ENCODE measurements around the gene TSEN15. TPM values are rescaled to one million over a fixed set of nuclear protein-coding genes. Genes with fewer than 3 reads are reported as not detected.
A peak's percentile ranks its signal among the peaks of the same experiment; 100 is the strongest.

The TSEN15 gene
- total and polyA plus RNA-seq, 12 donors: 16.3 to 55.1 (median 27.8) TPM

- Histone ChIP-seq H3K27ac (peak overlapping the region in 1 of 5 donors; percentile 42), H3K27me3 (no peaks in the 10 kb centered on the region), H3K9me3 (replicated peaks in 1 of 3) (no peaks in the 10 kb centered on the region), H3K4me1 (replicated peaks in 1 of 2) (peaks cover 0 to 15% of the 10 kb centered on the region in 2 donors), H3K36me3 (replicated peaks in 1 of 2) (no peaks in the 10 kb centered on the region), H3K4me3 (no peak overlapping the region)
- TF ChIP-seq CTCF (IDR thresholded peaks at IDR 0.05): no peak
- TF ChIP-seq POLR2A (IDR thresholded peaks at IDR 0.05): no peak
- intact Hi-C loops (cut with DNase I): no loop called here
- no peak for DNase-seq
These were observed 28.4 kb upstream of the TSEN15 start for GRCh38 chr1:184023171-184023570.

- H3K9me3 ChIP-seq (replicated peaks in 1 of 3): no peaks in the 10 kb centered on the region
- no peak for DNase-seq
- WGBS, 4 donors: 38 to 90% (median 69%) methylated on average over 1 of the region's 1 CpG
- no peak overlapping the region for H3K27ac ChIP-seq
- no peak for TF ChIP-seq POLR2A (IDR thresholded peaks at IDR 0.05)
- no peak for TF ChIP-seq CTCF (IDR thresholded peaks at IDR 0.05)
- intact Hi-C loops (cut with DNase I): no loop called here
- H3K4me3 ChIP-seq: no peak overlapping the region
- H3K36me3 ChIP-seq (replicated peaks in 1 of 2): no peaks in the 10 kb centered on the region
- H3K27me3 ChIP-seq: no peaks in the 10 kb centered on the region
- H3K4me1 ChIP-seq (replicated peaks in 1 of 2): peaks cover 0 to 15% of the 10 kb centered on the region in 2 donors
These were observed 26.3 kb upstream of the TSEN15 start for GRCh38 chr1:184025242-184025675.

DNA sequence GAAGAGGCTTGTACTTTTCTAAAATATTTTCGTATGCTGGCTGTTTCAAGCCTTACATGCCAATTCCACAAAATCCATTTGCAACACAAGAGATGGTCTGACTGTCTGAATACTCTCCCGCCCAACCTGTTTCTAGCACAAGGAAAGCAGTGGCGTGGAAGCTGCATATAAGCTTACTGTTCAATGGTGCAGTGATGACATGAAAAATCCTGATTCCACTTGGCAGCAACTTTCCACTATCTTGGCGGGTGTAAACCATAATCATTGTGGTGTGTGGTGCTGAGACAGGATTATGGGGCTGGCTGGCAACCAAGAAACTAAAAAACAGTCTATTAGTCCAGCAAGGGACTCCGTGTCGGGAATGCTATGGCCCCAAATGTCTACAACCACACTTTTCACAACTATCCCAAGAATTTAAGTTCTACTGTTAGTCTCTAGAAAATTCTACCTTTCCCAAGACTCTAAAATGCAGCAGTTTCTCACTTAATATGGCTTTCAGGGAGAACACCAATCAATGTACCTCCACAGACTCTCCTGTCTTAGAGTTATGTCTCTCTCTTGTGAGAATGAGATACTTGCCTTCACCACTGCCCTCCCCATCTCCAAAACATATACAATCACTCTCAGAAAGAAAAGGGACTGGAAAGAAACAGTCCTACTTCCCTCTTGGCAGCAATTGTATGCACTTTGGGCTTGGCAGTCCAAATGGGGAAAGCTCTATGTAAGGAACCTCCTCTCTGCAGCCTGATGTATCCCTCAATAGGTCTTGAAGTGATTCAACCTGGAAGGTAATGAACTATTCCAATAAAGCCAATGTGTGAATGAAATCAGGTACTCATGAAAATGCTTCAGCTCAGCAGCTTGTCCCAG lies 23.5 kb upstream of the TSEN15 start:
- WGBS, 4 donors: 76 to 90% (median 83%) methylated on average over 6 of the region's 6 CpGs
- no peaks in the 10 kb centered on the region for H3K36me3 ChIP-seq (replicated peaks in 1 of 2)
- no peaks in the 10 kb centered on the region for H3K27me3 ChIP-seq
- intact Hi-C loops (cut with DNase I): no loop called here
- no peak overlapping the region for H3K27ac ChIP-seq
- H3K4me1 ChIP-seq (replicated peaks in 1 of 2): peaks cover 0 to 5% of the 10 kb centered on the region in 2 donors
- no peak overlapping the region for H3K4me3 ChIP-seq
- no peak for DNase-seq
- no peaks in the 10 kb centered on the region for H3K9me3 ChIP-seq (replicated peaks in 1 of 3)
- TF ChIP-seq POLR2A (IDR thresholded peaks at IDR 0.05) (no peak), CTCF (IDR thresholded peaks at IDR 0.05) (no peak)

GRCh38 chr1:184028854-184029623 lies 22.5 kb upstream of the TSEN15 start:
- Histone ChIP-seq H3K4me3 (no peak overlapping the region), H3K4me1 (replicated peaks in 1 of 2) (no peaks in the 10 kb centered on the region), H3K27me3 (no peaks in the 10 kb centered on the region), H3K36me3 (replicated peaks in 1 of 2) (no peaks in the 10 kb centered on the region), H3K27ac (no peak overlapping the region), H3K9me3 (replicated peaks in 1 of 3) (no peaks in the 10 kb centered on the region)
- intact Hi-C loops (cut with DNase I): no loop called here
- DNase-seq: peak in 6 of 7 donors; percentile 21 to 68 (median 27)
- 71 to 80% (median 74%) methylated on average over 4 to 5 of the region's 5 CpGs for WGBS, 4 donors
- TF ChIP-seq CTCF (IDR thresholded peaks at IDR 0.05) (no peak), POLR2A (IDR thresholded peaks at IDR 0.05) (no peak)
